Endothelial cell of umbilical vein (primary cell): ENCODE data around the gene KLHL18. TPM values are rescaled to one million over a fixed set of nuclear protein-coding genes. Genes with fewer than 3 reads are reported as not detected.

Experiments used
- BruUV-seq: library from RNA; stranded (reverse); fragments of 400-500 nt; replicated peaks from 2 replicates; lab custom pipeline; 2021; lab: Mats Ljungman, UMichigan
- CTCF ChIA-PET: fragments of 300-600, 350-600 bp; sonication (Branson Sonifier 250); formaldehyde crosslinking; loops from one replicate; lab custom pipeline; 2021; ENCODE audit warnings: antibody characterized with exemption, inconsistent platforms; lab: Charles Lee
- POLR2A ChIA-PET: fragments of 300-600, 350-600 bp; sonication (Branson Sonifier 250); formaldehyde crosslinking; loops from one replicate; lab custom pipeline; 2021; ENCODE audit warnings: antibody characterized with exemption, inconsistent platforms; lab: Charles Lee
- DNase-seq: peaks from one replicate; pipeline ENCODE4 v3.0.0-alpha.2; 2011; ENCODE audit warnings: low read depth, low spot score
- FAIRE-seq: peaks from 2 replicates; lab custom pipeline; 2011; peaks lifted over from hg19 to GRCh38; lab: Jason Lieb, UNC
- H2AFZ ChIP-seq: 2 replicates; pipeline ENCODE4 v1.6.0; 2012; ENCODE audit warnings: low read depth, low read length, control low read depth, inconsistent platforms
- H3K27ac ChIP-seq: 2 replicates; pipeline ENCODE4 v1.5.1; 2011; ENCODE audit warnings: low read depth, mild to moderate bottlenecking, control low read depth, low read length, moderate library complexity; ENCODE audit not compliant: insufficient read depth
- H3K27me3 ChIP-seq, 2 experiments: 2 replicates each; pipeline versions ENCODE4 v1.6.0 to v1.6.1; 2011; ENCODE audit warnings: low read length in 2 of 2, mixed read lengths in 1 of 2; ENCODE audit not compliant: control insufficient read depth in 2 of 2, insufficient read depth in 2 of 2
- H3K36me3 ChIP-seq, 2 experiments: 2 replicates in 1 of 2; 3 replicates in 1 of 2; pipeline ENCODE4 v1.5.1; 2011; ENCODE audit warnings: low read length in 2 of 2, mild to moderate bottlenecking in 1 of 2, moderate library complexity in 1 of 2; ENCODE audit not compliant: control insufficient read depth in 2 of 2, insufficient read depth in 2 of 2; ENCODE audit errors: extremely low read depth in 1 of 2
- H3K4me1 ChIP-seq: 3 replicates; pipeline ENCODE4 v1.5.1; 2011; ENCODE audit warnings: mild to moderate bottlenecking, low read length; ENCODE audit not compliant: control insufficient read depth, insufficient read depth; ENCODE audit errors: extremely low read depth
- H3K4me2 ChIP-seq: 2 replicates; pipeline ENCODE4 v1.6.1; 2011; ENCODE audit warnings: low read length, control low read depth, mixed read lengths; ENCODE audit not compliant: insufficient read depth
- H3K4me3 ChIP-seq, 3 experiments: fragments of 200-600 bp in 1 of 3; sonication (generic), shearing (Covaris generic) in 1 of 3; replicated peaks in 1 of 3; 2 replicates each; pipeline ENCODE4 v1.5.1; 2011 to 2016; ENCODE audit warnings: control low read depth in 3 of 3, low read length in 3 of 3, mild to moderate bottlenecking in 2 of 3, inconsistent platforms in 1 of 3, low read depth in 1 of 3, moderate library complexity in 1 of 3; ENCODE audit not compliant: insufficient read depth in 1 of 3
- H3K79me2 ChIP-seq: 2 replicates; pipeline ENCODE4 v1.6.0; 2012; ENCODE audit warnings: low read length, inconsistent platforms; ENCODE audit not compliant: control insufficient read depth, insufficient read depth
- H3K9ac ChIP-seq: replicated peaks from 2 replicates; pipeline ENCODE3; 2011; ENCODE audit warnings: low read length, control low read depth; ENCODE audit not compliant: insufficient read depth; ENCODE audit errors: extremely low read depth
- H3K9me1 ChIP-seq: replicated peaks from 3 replicates; pipeline ENCODE4 v1.6.0; 2011; ENCODE audit warnings: mild to moderate bottlenecking, low read length; ENCODE audit not compliant: control insufficient read depth, insufficient read depth; ENCODE audit errors: extremely low read depth
- H3K9me3 ChIP-seq: replicated peaks from 2 replicates; pipeline ENCODE4 v1.5.1; 2012; ENCODE audit warnings: low read length, inconsistent platforms; ENCODE audit not compliant: control insufficient read depth, insufficient read depth
- H4K20me1 ChIP-seq: replicated peaks from 2 replicates; pipeline ENCODE3; 2011; ENCODE audit warnings: mild to moderate bottlenecking, low read length; ENCODE audit not compliant: control insufficient read depth, insufficient read depth; ENCODE audit errors: extremely low read depth
- EZH2 ChIP-seq: IDR thresholded peaks from 2 replicates; pipeline ENCODE4 v1.6.1; 2012; ENCODE audit warnings: borderline replicate concordance, low read depth, mild to moderate bottlenecking, moderate library complexity, low read length, inconsistent platforms; ENCODE audit not compliant: severe bottlenecking
- FOS ChIP-seq: IDR thresholded peaks from 2 replicates; pipeline ENCODE4 v1.6.1; 2011; ENCODE audit warnings: mild to moderate bottlenecking, low read length, moderate library complexity, borderline replicate concordance; ENCODE audit not compliant: insufficient read depth
- GATA2 ChIP-seq: IDR thresholded peaks from 2 replicates; pipeline ENCODE4 v1.7.0; 2011; ENCODE audit warnings: low read depth, mild to moderate bottlenecking, moderate library complexity, mixed read lengths, low read length; ENCODE audit not compliant: insufficient read length, insufficient read depth
- JUN ChIP-seq: IDR thresholded peaks from 2 replicates; pipeline ENCODE4 v1.6.1; 2011; ENCODE audit warnings: borderline replicate concordance, low read depth; ENCODE audit not compliant: insufficient read length, insufficient read depth
- MAX ChIP-seq: IDR thresholded peaks from 2 replicates; pipeline ENCODE4 v1.6.1; 2011; ENCODE audit not compliant: insufficient read depth, insufficient read length
- MYC ChIP-seq: IDR thresholded peaks from one replicate; pipeline ENCODE4 v1.6.1; 2011; ENCODE audit warnings: mild to moderate bottlenecking, low read depth, low read length
- POLR2A ChIP-seq: IDR thresholded peaks from 2 replicates; pipeline ENCODE4 v1.6.1; 2012; ENCODE audit warnings: low read depth, mild to moderate bottlenecking, control low read depth, low read length
- POLR2AphosphoS5 ChIP-seq: IDR thresholded peaks from 2 replicates; pipeline ENCODE4 v1.6.1; 2012; ENCODE audit warnings: low read depth, mild to moderate bottlenecking, control low read depth, low read length, moderate library complexity; ENCODE audit not compliant: insufficient read depth
- dilution Hi-C: fragments of 300-500 bp; cut with MboI; formaldehyde crosslinking; loops from one replicate; pipeline ENCODE4 v1.15.0; 2019; ENCODE audit warnings: low sequenced_read_pairs; ENCODE audit not compliant: extremely low pct_ligation_motif_present
- intact Hi-C: fragments of 100-400 bp; cut with micrococcal nuclease; formaldehyde crosslinking; loops from one replicate; pipeline ENCODE4 v1.10.0; 2022
- polyA plus RNA-seq, 4 experiments: library from polyadenylated mRNA; depleted of rRNA in 3 of 4; stranded (reverse) in 3 of 4; unstranded in 1 of 4; fragments of >200 nt; gene quantifications; 2 replicates each; pipeline versions ENCODE4 v1.2.1 to v1.2.3, GENCODE V29; 2011 to 2012; ENCODE audit warnings: missing spikeins in 1 of 4
- total RNA-seq: library from RNA; stranded (reverse); gene quantifications from 2 replicates; pipeline ENCODE4 v1.2.3, GENCODE V29; 2021
- TF ChIP-seq, protein P1 (sequence below), 2 donors: IDR thresholded peaks; 1 replicate in 1 of 2; 2 replicates in 1 of 2; pipeline ENCODE4 v1.5.1; 2011; ENCODE audit warnings: low read length in 2 of 2, mild to moderate bottlenecking in 2 of 2, moderate library complexity in 2 of 2, control low read depth in 1 of 2, inconsistent platforms in 1 of 2, low read depth in 1 of 2; ENCODE audit not compliant: insufficient read depth in 1 of 2; ENCODE audit errors: extremely low read depth in 1 of 2

The KLHL18 gene
- total and polyA plus RNA-seq, 2 donors (not counting 3 experiments of a cell fraction or from before 2014, with no cell fraction given) = 43.4 to 58.1 TPM

DNA sequence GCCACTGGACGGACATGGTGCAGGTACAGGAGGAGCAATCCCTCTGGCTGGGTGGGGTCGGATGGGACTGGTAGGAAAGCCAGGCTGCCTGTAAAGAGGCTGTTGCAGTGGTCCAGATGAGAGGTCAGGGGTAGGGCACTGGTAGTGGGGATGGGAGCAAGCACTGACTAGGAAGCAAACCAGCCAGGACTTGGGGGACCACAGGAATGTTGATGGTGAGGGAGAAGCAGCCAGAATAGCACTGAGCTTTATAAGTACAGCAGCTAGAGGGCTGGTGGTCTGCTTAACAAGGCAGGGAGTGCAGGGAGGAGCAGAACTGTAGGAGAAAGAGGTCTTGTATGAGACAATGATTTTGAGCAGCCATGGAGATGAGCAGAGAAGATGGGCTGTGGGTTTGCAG is 59.4 kb downstream of the KLHL18 start:
- intact Hi-C loops (no loop called here), dilution Hi-C loops (no loop called here)
- TF ChIP-seq FOS (no peak), POLR2A (no peak), MAX (no peak), JUN (no peak), MYC (no peak), POLR2AphosphoS5 (no peak), EZH2 (no peak), GATA2 (no peak)
- TF ChIP-seq, protein P1, sequence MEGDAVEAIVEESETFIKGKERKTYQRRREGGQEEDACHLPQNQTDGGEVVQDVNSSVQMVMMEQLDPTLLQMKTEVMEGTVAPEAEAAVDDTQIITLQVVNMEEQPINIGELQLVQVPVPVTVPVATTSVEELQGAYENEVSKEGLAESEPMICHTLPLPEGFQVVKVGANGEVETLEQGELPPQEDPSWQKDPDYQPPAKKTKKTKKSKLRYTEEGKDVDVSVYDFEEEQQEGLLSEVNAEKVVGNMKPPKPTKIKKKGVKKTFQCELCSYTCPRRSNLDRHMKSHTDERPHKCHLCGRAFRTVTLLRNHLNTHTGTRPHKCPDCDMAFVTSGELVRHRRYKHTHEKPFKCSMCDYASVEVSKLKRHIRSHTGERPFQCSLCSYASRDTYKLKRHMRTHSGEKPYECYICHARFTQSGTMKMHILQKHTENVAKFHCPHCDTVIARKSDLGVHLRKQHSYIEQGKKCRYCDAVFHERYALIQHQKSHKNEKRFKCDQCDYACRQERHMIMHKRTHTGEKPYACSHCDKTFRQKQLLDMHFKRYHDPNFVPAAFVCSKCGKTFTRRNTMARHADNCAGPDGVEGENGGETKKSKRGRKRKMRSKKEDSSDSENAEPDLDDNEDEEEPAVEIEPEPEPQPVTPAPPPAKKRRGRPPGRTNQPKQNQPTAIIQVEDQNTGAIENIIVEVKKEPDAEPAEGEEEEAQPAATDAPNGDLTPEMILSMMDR (IDR thresholded peaks at IDR 0.05; ENCODE audit: extremely low read depth in 1 of 2, insufficient read depth in 1 of 2, low read depth in 1 of 2, low read length in 2 of 2) = no peak
- Histone ChIP-seq H3K9me3 (no peaks in the 10 kb centered on the region), H4K20me1 (no peaks in the 10 kb centered on the region), H3K9ac (no peak overlapping the region), H3K4me3 (no peak overlapping the region), H3K79me2 (no peaks in the 10 kb centered on the region), H3K9me1 (no peaks in the 10 kb centered on the region), H3K4me1 (no peaks in the 10 kb centered on the region), H3K36me3 (peaks cover 2 to 22% of the 10 kb centered on the region in 2 experiments), H2AFZ (no peak overlapping the region), H3K4me2 (no peak overlapping the region), H3K27ac (no peak overlapping the region), H3K27me3 (no peaks in the 10 kb centered on the region)
- POLR2A ChIA-PET = interaction anchor here (0.7 kb wide), 1 partner anchor 130 kb away, joined by 4 read pairs; no protein-coding TSS in a partner anchor
- DNase-seq (no peak), FAIRE-seq (no peak)
- no TSS peak for BruUV-seq
- CTCF ChIA-PET = interaction anchor here (1.1 kb wide), 1 partner anchor 18 kb away, joined by 3 read pairs; no protein-coding TSS in a partner anchor
